HEK293 (cell line): Measurements from ENCODE around the gene CRTC2.

ENCODE experiments used
- ZNF169 ChIP-seq: fragments of 450-650 bp; formaldehyde crosslinking; IDR thresholded peaks from 2 replicates; pipeline ENCODE4 v1.5.1; 2016; ENCODE audit warnings: missing biosample characterization, missing genetic modification characterization
- ZNF626 ChIP-seq: fragments of 450-650 bp; sonication (Bioruptor Pico); formaldehyde crosslinking; IDR thresholded peaks from 2 replicates; pipeline ENCODE4 v1.5.1; 2018; ENCODE audit warnings: missing biosample characterization, missing genetic modification characterization, inconsistent platforms
- TF ChIP-seq, protein P1 (sequence below): fragments of 450-650 bp; formaldehyde crosslinking; IDR thresholded peaks from 2 replicates; pipeline ENCODE4 v1.5.1; 2016; ENCODE audit warnings: missing biosample characterization, missing genetic modification characterization
- TF ChIP-seq, protein P2 (sequence below): fragments of 450-650 bp; formaldehyde crosslinking; IDR thresholded peaks from 2 replicates; pipeline ENCODE4 v1.5.1; 2016; ENCODE audit warnings: missing biosample characterization, missing genetic modification characterization
- TF ChIP-seq, protein P3 (sequence below): fragments of 450-650 bp; formaldehyde crosslinking; IDR thresholded peaks from 2 replicates; pipeline ENCODE4 v1.5.1; 2016; ENCODE audit warnings: missing biosample characterization, missing genetic modification characterization
- TF ChIP-seq, protein P4 (sequence below): fragments of 450-650 bp; formaldehyde crosslinking; IDR thresholded peaks from 2 replicates; pipeline ENCODE4 v1.5.1; 2016; ENCODE audit warnings: missing biosample characterization, missing genetic modification characterization
- TF ChIP-seq, protein P5 (sequence below): fragments of 450-650 bp; formaldehyde crosslinking; IDR thresholded peaks from 2 replicates; pipeline ENCODE4 v1.5.1; 2016; ENCODE audit warnings: missing biosample characterization, missing genetic modification characterization

DNA sequence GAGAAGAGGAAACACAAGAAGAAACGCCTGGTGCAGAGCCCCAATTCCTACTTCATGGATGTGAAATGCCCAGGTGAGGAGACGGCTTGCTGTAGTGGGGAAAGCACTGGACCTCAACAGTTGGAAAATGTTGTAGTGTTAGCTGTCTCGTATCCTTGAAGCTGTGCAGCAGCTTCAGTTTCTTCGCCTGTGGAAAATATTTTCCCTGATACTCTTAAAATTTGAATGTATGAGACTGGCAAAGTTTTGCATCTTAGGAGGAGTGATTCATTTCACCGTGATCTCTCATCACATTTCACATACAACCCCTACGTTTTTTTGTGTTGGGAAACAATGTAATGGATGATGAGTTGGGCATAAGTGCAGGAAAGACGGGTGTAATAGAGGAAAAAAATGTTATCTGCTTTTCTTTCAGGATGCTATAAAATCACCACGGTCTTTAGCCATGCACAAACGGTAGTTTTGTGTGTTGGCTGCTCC, 32.8 kb upstream of the CRTC2 start:
- TF ChIP-seq ZNF169 (tag by site-specific recombination) = no peak
- TF ChIP-seq, protein P1, sequence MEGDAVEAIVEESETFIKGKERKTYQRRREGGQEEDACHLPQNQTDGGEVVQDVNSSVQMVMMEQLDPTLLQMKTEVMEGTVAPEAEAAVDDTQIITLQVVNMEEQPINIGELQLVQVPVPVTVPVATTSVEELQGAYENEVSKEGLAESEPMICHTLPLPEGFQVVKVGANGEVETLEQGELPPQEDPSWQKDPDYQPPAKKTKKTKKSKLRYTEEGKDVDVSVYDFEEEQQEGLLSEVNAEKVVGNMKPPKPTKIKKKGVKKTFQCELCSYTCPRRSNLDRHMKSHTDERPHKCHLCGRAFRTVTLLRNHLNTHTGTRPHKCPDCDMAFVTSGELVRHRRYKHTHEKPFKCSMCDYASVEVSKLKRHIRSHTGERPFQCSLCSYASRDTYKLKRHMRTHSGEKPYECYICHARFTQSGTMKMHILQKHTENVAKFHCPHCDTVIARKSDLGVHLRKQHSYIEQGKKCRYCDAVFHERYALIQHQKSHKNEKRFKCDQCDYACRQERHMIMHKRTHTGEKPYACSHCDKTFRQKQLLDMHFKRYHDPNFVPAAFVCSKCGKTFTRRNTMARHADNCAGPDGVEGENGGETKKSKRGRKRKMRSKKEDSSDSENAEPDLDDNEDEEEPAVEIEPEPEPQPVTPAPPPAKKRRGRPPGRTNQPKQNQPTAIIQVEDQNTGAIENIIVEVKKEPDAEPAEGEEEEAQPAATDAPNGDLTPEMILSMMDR (tag by site-specific recombination) = no peak
- TF ChIP-seq, protein P2, sequence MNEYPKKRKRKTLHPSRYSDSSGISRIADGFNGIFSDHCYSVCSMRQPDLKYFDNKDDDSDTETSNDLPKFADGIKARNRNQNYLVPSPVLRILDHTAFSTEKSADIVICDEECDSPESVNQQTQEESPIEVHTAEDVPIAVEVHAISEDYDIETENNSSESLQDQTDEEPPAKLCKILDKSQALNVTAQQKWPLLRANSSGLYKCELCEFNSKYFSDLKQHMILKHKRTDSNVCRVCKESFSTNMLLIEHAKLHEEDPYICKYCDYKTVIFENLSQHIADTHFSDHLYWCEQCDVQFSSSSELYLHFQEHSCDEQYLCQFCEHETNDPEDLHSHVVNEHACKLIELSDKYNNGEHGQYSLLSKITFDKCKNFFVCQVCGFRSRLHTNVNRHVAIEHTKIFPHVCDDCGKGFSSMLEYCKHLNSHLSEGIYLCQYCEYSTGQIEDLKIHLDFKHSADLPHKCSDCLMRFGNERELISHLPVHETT (tag by site-specific recombination) = no peak
- TF ChIP-seq ZNF626 (tag by site-specific recombination) = no peak
- TF ChIP-seq, protein P3, sequence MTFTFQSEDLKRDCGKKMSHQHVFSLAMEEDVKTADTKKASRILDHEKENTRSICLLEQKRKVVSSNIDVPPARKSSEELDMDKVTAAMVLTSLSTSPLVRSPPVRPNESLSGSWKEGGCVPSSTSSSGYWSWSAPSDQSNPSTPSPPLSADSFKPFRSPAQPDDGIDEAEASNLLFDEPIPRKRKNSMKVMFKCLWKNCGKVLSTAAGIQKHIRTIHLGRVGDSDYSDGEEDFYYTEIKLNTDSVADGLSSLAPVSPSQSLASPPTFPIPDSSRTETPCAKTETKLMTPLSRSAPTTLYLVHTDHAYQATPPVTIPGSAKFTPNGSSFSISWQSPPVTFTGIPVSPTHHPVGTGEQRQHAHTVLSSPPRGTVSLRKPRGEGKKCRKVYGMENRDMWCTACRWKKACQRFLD (tag by site-specific recombination) = no peak
- TF ChIP-seq, protein P4, sequence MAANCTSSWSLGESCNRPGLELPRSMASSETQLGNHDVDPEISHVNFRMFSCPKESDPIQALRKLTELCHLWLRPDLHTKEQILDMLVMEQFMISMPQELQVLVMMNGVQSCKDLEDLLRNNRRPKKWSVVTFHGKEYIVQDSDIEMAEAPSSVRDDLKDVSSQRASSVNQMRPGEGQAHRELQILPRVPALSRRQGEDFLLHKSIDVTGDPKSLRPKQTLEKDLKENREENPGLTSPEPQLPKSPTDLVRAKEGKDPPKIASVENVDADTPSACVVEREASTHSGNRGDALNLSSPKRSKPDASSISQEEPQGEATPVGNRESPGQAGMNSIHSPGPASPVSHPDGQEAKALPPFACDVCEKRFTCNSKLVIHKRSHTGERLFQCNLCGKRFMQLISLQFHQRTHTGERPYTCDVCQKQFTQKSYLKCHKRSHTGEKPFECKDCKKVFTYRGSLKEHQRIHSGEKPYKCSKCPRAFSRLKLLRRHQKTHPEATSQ (tag by site-specific recombination) = no peak
- TF ChIP-seq, protein P5, sequence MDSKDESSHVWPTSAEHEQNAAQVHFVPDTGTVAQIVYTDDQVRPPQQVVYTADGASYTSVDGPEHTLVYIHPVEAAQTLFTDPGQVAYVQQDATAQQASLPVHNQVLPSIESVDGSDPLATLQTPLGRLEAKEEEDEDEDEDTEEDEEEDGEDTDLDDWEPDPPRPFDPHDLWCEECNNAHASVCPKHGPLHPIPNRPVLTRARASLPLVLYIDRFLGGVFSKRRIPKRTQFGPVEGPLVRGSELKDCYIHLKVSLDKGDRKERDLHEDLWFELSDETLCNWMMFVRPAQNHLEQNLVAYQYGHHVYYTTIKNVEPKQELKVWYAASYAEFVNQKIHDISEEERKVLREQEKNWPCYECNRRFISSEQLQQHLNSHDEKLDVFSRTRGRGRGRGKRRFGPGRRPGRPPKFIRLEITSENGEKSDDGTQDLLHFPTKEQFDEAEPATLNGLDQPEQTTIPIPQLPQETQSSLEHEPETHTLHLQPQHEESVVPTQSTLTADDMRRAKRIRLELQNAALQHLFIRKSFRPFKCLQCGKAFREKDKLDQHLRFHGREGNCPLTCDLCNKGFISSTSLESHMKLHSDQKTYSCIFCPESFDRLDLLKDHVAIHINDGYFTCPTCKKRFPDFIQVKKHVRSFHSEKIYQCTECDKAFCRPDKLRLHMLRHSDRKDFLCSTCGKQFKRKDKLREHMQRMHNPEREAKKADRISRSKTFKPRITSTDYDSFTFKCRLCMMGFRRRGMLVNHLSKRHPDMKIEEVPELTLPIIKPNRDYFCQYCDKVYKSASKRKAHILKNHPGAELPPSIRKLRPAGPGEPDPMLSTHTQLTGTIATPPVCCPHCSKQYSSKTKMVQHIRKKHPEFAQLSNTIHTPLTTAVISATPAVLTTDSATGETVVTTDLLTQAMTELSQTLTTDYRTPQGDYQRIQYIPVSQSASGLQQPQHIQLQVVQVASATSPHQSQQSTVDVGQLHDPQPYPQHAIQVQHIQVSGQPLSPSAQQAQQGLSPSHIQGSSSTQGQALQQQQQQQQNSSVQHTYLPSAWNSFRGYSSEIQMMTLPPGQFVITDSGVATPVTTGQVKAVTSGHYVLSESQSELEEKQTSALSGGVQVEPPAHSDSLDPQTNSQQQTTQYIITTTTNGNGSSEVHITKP = no peak
